Keratinocyte (primary cell): ENCODE results near the gene CHST12.

Experiments used
- CTCF ChIP-seq, 3 experiments: IDR thresholded peaks in 1 of 3; conservative IDR thresholded peaks in 1 of 3; optimal IDR thresholded peaks in 1 of 3; 2 replicates in 2 of 3; 3 replicates in 1 of 3; pipeline versions ENCODE3 to v1.5.1; 2011; ENCODE audit warnings: low read length in 3 of 3, mild to moderate bottlenecking in 3 of 3, moderate library complexity in 2 of 3, control low read depth in 1 of 3, inconsistent platforms in 1 of 3; ENCODE audit not compliant: insufficient read depth in 2 of 3; ENCODE audit errors: extremely low read depth in 1 of 3
- EZH2 ChIP-seq: IDR thresholded peaks from one replicate; pipeline ENCODE4 v1.6.1; 2012; ENCODE audit warnings: inconsistent platforms, mild to moderate bottlenecking, low read length, moderate library complexity

GRCh38 chr7:2376351-2377154 is 26.9 kb upstream of the CHST12 start:
- TF ChIP-seq CTCF (optimal IDR thresholded peaks at IDR 0.05 in 1 of 3, IDR thresholded peaks at IDR 0.05 in 1 of 3, conservative IDR thresholded peaks at IDR 0.05 in 1 of 3; ENCODE audit: extremely low read depth in 1 of 3, insufficient read depth in 2 of 3, low read length in 3 of 3) (no peak), EZH2 (no peak)
